GM12878 (cell line): Measurements from ENCODE around the gene TPH2. TPM values are rescaled to one million over a fixed set of nuclear protein-coding genes. Genes with fewer than 3 reads are reported as not detected.
A peak's percentile ranks its signal among the peaks of the same experiment; 100 is the strongest.

Experiments used
- ATAC-seq: fragments of 200-7000 bp; cut with Tn5 transposase; 3 replicates; pipeline ENCODE4 v1.9.1; 2020; ENCODE audit warnings: mild to moderate bottlenecking, moderate library complexity
- Bru-seq: library from RNA; stranded (reverse); fragments of 400-500 nt; gene quantifications from one replicate; lab custom pipeline; 2021; lab: Mats Ljungman, UMichigan
- BruChase-seq, 2 experiments: library from RNA; stranded (reverse); fragments of 400-500 nt; gene quantifications; one replicate each; lab custom pipeline; 2021; lab: Mats Ljungman, UMichigan
- BruUV-seq: library from RNA; stranded (reverse); fragments of 400-500 nt; replicated peaks from 2 replicates; lab custom pipeline; 2021; lab: Mats Ljungman, UMichigan
- CTCF ChIA-PET: fragments of 300-600 bp; sonication (Branson Sonifier 250); formaldehyde crosslinking; extraction: SDS; loops from one replicate; lab custom pipeline; 2021; ENCODE audit warnings: inconsistent platforms; lab: Yijun Ruan, JAX
- POLR2A ChIA-PET: fragments of 350-600 bp; formaldehyde crosslinking; extraction: SDS; loops from one replicate; lab custom pipeline; 2021; ENCODE audit warnings: inconsistent platforms; lab: Charles Lee
- RAD21 ChIA-PET: fragments of 300-600 bp; sonication (Branson Sonifier 250); formaldehyde crosslinking; loops from one replicate; lab custom pipeline; 2023; ENCODE audit warnings: antibody characterized with exemption; ENCODE audit not compliant: unreplicated experiment; lab: Charles Lee
- SMC1A ChIA-PET: fragments of 300-600 bp; sonication (Branson Sonifier 250); formaldehyde crosslinking; loops from one replicate; lab custom pipeline; 2023; ENCODE audit not compliant: unreplicated experiment, uncharacterized antibody; lab: Charles Lee
- DNase-seq: peaks from one replicate; pipeline ENCODE4 v3.0.0-alpha.2; 2011; ENCODE audit warnings: low read depth, low spot score
- FAIRE-seq: peaks from 3 replicates; lab custom pipeline; 2011; peaks lifted over from hg19 to GRCh38; lab: Jason Lieb, UNC
- H2AFZ ChIP-seq: 2 replicates; pipeline ENCODE4 v1.6.0; 2011; ENCODE audit warnings: low read depth, low read length, control low read depth; ENCODE audit not compliant: control insufficient read depth
- H3K27ac ChIP-seq: 2 replicates; pipeline ENCODE4 v1.5.1; 2011; ENCODE audit warnings: control low read depth; ENCODE audit not compliant: control insufficient read depth, insufficient read depth
- H3K27me3 ChIP-seq, 2 experiments: replicated peaks in 1 of 2; 2 replicates each; pipeline versions ENCODE4 v1.6.0 to v1.6.1; 2011; ENCODE audit warnings: low read length in 1 of 2; ENCODE audit not compliant: control insufficient read depth in 2 of 2, insufficient read depth in 2 of 2
- H3K36me3 ChIP-seq, 2 experiments: 2 replicates each; pipeline ENCODE4 v1.5.1; 2011; ENCODE audit warnings: low read length in 1 of 2; ENCODE audit not compliant: control insufficient read depth in 2 of 2, insufficient read depth in 2 of 2
- H3K4me1 ChIP-seq: 2 replicates; pipeline ENCODE4 v1.6.1; 2011; ENCODE audit warnings: mild to moderate bottlenecking, low read length, moderate library complexity, mixed read lengths; ENCODE audit not compliant: control insufficient read depth, insufficient read depth
- H3K4me2 ChIP-seq: 2 replicates; pipeline ENCODE4 v1.6.0; 2011; ENCODE audit warnings: control low read depth; ENCODE audit not compliant: control insufficient read depth, insufficient read depth
- H3K4me3 ChIP-seq: fragments of 200-600 bp; sonication (generic); 2 replicates; pipeline ENCODE4 v1.5.1; 2016
- H3K79me2 ChIP-seq: 2 replicates; pipeline ENCODE4 v1.6.0; 2011; ENCODE audit warnings: low read length; ENCODE audit not compliant: control insufficient read depth, insufficient read depth
- H3K9ac ChIP-seq: 2 replicates; pipeline ENCODE4 v1.8.0; 2011; ENCODE audit warnings: low read length, control low read depth, mixed read lengths; ENCODE audit not compliant: control insufficient read depth, insufficient read depth
- H3K9me3 ChIP-seq: replicated peaks from 3 replicates; pipeline ENCODE4 v1.5.1; 2011; ENCODE audit warnings: mild to moderate bottlenecking, low read length; ENCODE audit not compliant: control insufficient read depth, insufficient read depth
- H4K20me1 ChIP-seq: 2 replicates; pipeline ENCODE4 v1.6.0; 2011; ENCODE audit not compliant: control insufficient read depth, insufficient read depth
- BACH1 ChIP-seq: fragments of 450-650 bp; IDR thresholded peaks from 2 replicates; pipeline ENCODE4 v1.6.1; 2017; ENCODE audit warnings: mild to moderate bottlenecking, borderline replicate concordance
- BHLHE40 ChIP-seq, 2 experiments: fragments of 450-650 bp in 1 of 2; IDR thresholded peaks; 2 replicates each; pipeline ENCODE4 v1.6.1; 2011 to 2017; ENCODE audit warnings: low read depth in 2 of 2, borderline replicate concordance in 1 of 2, improper control_type of control experiment in 1 of 2, low read length in 1 of 2, mild to moderate bottlenecking in 1 of 2
- CHD2 ChIP-seq: IDR thresholded peaks from 2 replicates; pipeline ENCODE4 v1.6.1; 2011; ENCODE audit warnings: low read depth, low read length, improper control_type of control experiment, borderline replicate concordance
- EGR1 ChIP-seq, 2 experiments: IDR thresholded peaks; 1 replicate in 1 of 2; 2 replicates in 1 of 2; pipeline ENCODE4 v1.6.1; 2011 to 2012; ENCODE audit warnings: low read depth in 2 of 2, low read length in 2 of 2, borderline replicate concordance in 1 of 2, mild to moderate bottlenecking in 1 of 2, moderate library complexity in 1 of 2
- HCFC1 ChIP-seq: fragments of 150-350 bp; IDR thresholded peaks from 2 replicates; pipeline ENCODE4 v1.6.1; 2014; ENCODE audit warnings: low read length
- IRF5 ChIP-seq: fragments of 450-650 bp; IDR thresholded peaks from 2 replicates; pipeline ENCODE4 v1.6.1; 2017; ENCODE audit warnings: borderline replicate concordance
- JUND ChIP-seq: IDR thresholded peaks from 2 replicates; pipeline ENCODE4 v1.6.1; 2012; ENCODE audit warnings: low read depth, mild to moderate bottlenecking, low read length, improper control_type of control experiment, moderate library complexity
- KLF5 ChIP-seq: fragments of 450-650 bp; IDR thresholded peaks from 2 replicates; pipeline ENCODE4 v1.6.1; 2014; ENCODE audit warnings: mild to moderate bottlenecking; ENCODE audit not compliant: partially characterized antibody
- RB1 ChIP-seq: fragments of 450-650 bp; formaldehyde crosslinking; IDR thresholded peaks from 2 replicates; pipeline ENCODE4 v1.6.1; 2017; ENCODE audit warnings: mild to moderate bottlenecking, borderline replicate concordance
- SP1 ChIP-seq: IDR thresholded peaks from one replicate; pipeline ENCODE4 v1.6.1; 2011; ENCODE audit warnings: low read depth, low read length
- ZNF24 ChIP-seq: fragments of 450-650 bp; IDR thresholded peaks from 2 replicates; pipeline ENCODE4 v1.6.1; 2017; ENCODE audit warnings: antibody characterized with exemption, mild to moderate bottlenecking
- WGBS: methylation state at CpG from one replicate; pipeline ENCODE4 v1.1.6; 2016; ENCODE audit warnings: low lambda C conversion rate; ENCODE audit not compliant: insufficient replicate concordance, insufficient coverage; ENCODE audit errors: missing lambda C conversion rate; 5-methylcytosine and 5-hydroxymethylcytosine counted together
- in situ Hi-C: fragments of 300-500 bp; cut with MboI; formaldehyde crosslinking; loops from 9 replicates; pipeline ENCODE4 v1.14.3; 2018; ENCODE audit warnings: mixed read lengths
- intact Hi-C: fragments of 100-400 bp; cut with micrococcal nuclease; formaldehyde crosslinking; loops from one replicate; pipeline ENCODE4 v1.14.2; 2022; ENCODE audit not compliant: unreplicated experiment
- long read RNA-seq, 2 experiments: library from polyadenylated mRNA; unstranded; transcript quantifications; one replicate each; pipeline ENCODE4 v2.0.0, GENCODE V29; 2019 to 2020
- polyA minus RNA-seq, 3 experiments: library from RNA; depleted of rRNA, polyadenylated mRNA; stranded (reverse); fragments of >200 nt; gene quantifications; 2 replicates each; pipeline ENCODE4 v1.2.3, GENCODE V29; 2011
- polyA plus RNA-seq, 11 experiments: library from polyadenylated mRNA; depleted of rRNA in 4 of 11; unstranded in 6 of 11; stranded (reverse) in 5 of 11; fragments of >200 nt; fragmentation: Nextera tagmentation in 4 of 11; fragmentation: Illumina TruSeq in 1 of 11; extraction: Ambion mirVana in 4 of 11; extraction: Trizol in 1 of 11; gene quantifications; 1 replicate in 1 of 11; 2 replicates in 10 of 11; pipeline versions ENCODE4 v1.2.1 to v1.2.3, GENCODE V29; 2011 to 2016; ENCODE audit warnings: inconsistent platforms in 2 of 11, missing spikeins in 2 of 11, low read depth in 1 of 11
- total RNA-seq, 4 experiments: library from RNA; depleted of rRNA in 3 of 4; stranded (reverse); fragments of >200 nt in 3 of 4; fragmentation: Illumina TruSeq in 1 of 4; extraction: Trizol in 1 of 4; gene quantifications; 2 replicates each; pipeline versions ENCODE4 v1.2.1 to v1.2.3, GENCODE V29; 2013 to 2021
- TF ChIP-seq, protein P1 (sequence below): fragments of 450-650 bp; formaldehyde crosslinking; IDR thresholded peaks from 2 replicates; pipeline ENCODE4 v1.4.0; 2020; ENCODE audit warnings: mild to moderate bottlenecking, moderate library complexity
- TF ChIP-seq, protein P2 (sequence below): fragments of 450-650 bp; IDR thresholded peaks from 2 replicates; pipeline ENCODE4 v1.6.1; 2014; ENCODE audit warnings: mild to moderate bottlenecking

TPH2 gene
- total RNA-seq (2013; cell fraction: nucleolus; rRNA removed): not detected in 2 replicates
- total RNA-seq (2014; rRNA removed): not detected in 2 replicates
- not detected in 2 replicates for total RNA-seq (2014; rRNA removed; fragmentation: Illumina TruSeq; extraction: Trizol)
- not detected in 2 replicates for total RNA-seq (2021)
- polyA plus RNA-seq (2011; ENCODE audit: low read depth): not detected
- not detected in 2 replicates for polyA plus RNA-seq (2011; rRNA removed)
- polyA plus RNA-seq (2011; cell fraction: cytosol; rRNA removed): not detected in 2 replicates
- 0.18 TPM in 1 of 2 replicates, not detected in the other for polyA plus RNA-seq (2011; cell fraction: nucleus; rRNA removed)
- not detected in 2 replicates for polyA plus RNA-seq (2012)
- not detected in 2 replicates for polyA plus RNA-seq (2014; fragmentation: Illumina TruSeq; extraction: Trizol)
- polyA plus RNA-seq (2014; fragmentation: Nextera tagmentation; extraction: Ambion mirVana): not detected
- not detected in 2 replicates for polyA plus RNA-seq (2014; rRNA removed)
- not detected for polyA plus RNA-seq (2016; fragmentation: Nextera tagmentation; extraction: Ambion mirVana)
- 0.73 TPM in 1 of 2 replicates, not detected in the other for polyA minus RNA-seq (2011; rRNA and poly(A)+ RNA removed)
- not detected in 2 replicates for polyA minus RNA-seq (2011; cell fraction: cytosol; rRNA and poly(A)+ RNA removed)
- polyA minus RNA-seq (2011; cell fraction: nucleus; rRNA and poly(A)+ RNA removed): 0.24 and 0.48 TPM in 2 replicates
- percentile 5 among the genes with signal in this experiment for Bru-seq, nascent RNA
- percentile 18 among the genes with signal in this experiment for BruChase-seq, experiment 1, labeled RNA remaining after a 6-hour chase
- BruChase-seq, experiment 2, labeled RNA remaining after a 2-hour chase: percentile 30 among the genes with signal in this experiment
- long read RNA-seq, experiment 1: 0 reads
- long read RNA-seq, experiment 2, partial matches to known transcripts: 0 of 1 reads
- long read RNA-seq, experiment 2, other reads (novel, unspliced or antisense): 1 of 1 reads

- H2AFZ ChIP-seq: no peak within 1 kb of the TSS
- no peaks in the 10 kb centered on the region for H3K79me2 ChIP-seq
- intact Hi-C loops (loop anchor here (1.0 kb wide), 1 partner anchor 159 kb away; no protein-coding TSS in a partner anchor), in situ Hi-C loops (loop anchor here (5.0 kb wide), 1 partner anchor 157 kb away; no protein-coding TSS in a partner anchor)
- H3K27ac ChIP-seq: no peak within 1 kb of the TSS
- DNase-seq (no peak), ATAC-seq (peak; percentile 64), FAIRE-seq (no peak)
- ChIA-PET CTCF (interaction anchor here (0.8 to 2.1 kb wide), 4 partner anchors 10 to 159 kb away, joined by 3 to 19 read pairs (median 4); no protein-coding TSS in a partner anchor), POLR2A (no interaction called here), SMC1A (no interaction called here), RAD21 (no interaction called here)
- H4K20me1 ChIP-seq: no peaks in the 10 kb centered on the region
- H3K9ac ChIP-seq: no peak within 1 kb of the TSS
- BruUV-seq: no TSS peak
- H3K36me3 ChIP-seq: no peaks in the 10 kb centered on the region
- WGBS: 27% methylated on average over 16 of the region's 16 CpGs
- H3K4me3 ChIP-seq: no peak within 1 kb of the TSS
- H3K4me1 ChIP-seq: no peaks in the 10 kb centered on the region
- peaks cover 4% of the 10 kb centered on the region; the same call in 2 of the 3 replicates for H3K9me3 ChIP-seq
- H3K27me3 ChIP-seq: no peaks in the 10 kb centered on the region
- no peak within 1 kb of the TSS for H3K4me2 ChIP-seq
- no peak for TF ChIP-seq EGR1 (IDR thresholded peaks at IDR 0.05; ENCODE audit: borderline replicate concordance in 1 of 2, low read depth in 2 of 2, low read length in 2 of 2)
- TF ChIP-seq IRF5: no peak
- TF ChIP-seq CHD2: no peak
- TF ChIP-seq BACH1: no peak
- peak in 1 of 2 experiments; percentile 13; a peak in 1 of 4 replicates for TF ChIP-seq BHLHE40 (IDR thresholded peaks at IDR 0.05; ENCODE audit: borderline replicate concordance in 1 of 2, low read depth in 2 of 2, low read length in 1 of 2)
- TF ChIP-seq, protein P1, sequence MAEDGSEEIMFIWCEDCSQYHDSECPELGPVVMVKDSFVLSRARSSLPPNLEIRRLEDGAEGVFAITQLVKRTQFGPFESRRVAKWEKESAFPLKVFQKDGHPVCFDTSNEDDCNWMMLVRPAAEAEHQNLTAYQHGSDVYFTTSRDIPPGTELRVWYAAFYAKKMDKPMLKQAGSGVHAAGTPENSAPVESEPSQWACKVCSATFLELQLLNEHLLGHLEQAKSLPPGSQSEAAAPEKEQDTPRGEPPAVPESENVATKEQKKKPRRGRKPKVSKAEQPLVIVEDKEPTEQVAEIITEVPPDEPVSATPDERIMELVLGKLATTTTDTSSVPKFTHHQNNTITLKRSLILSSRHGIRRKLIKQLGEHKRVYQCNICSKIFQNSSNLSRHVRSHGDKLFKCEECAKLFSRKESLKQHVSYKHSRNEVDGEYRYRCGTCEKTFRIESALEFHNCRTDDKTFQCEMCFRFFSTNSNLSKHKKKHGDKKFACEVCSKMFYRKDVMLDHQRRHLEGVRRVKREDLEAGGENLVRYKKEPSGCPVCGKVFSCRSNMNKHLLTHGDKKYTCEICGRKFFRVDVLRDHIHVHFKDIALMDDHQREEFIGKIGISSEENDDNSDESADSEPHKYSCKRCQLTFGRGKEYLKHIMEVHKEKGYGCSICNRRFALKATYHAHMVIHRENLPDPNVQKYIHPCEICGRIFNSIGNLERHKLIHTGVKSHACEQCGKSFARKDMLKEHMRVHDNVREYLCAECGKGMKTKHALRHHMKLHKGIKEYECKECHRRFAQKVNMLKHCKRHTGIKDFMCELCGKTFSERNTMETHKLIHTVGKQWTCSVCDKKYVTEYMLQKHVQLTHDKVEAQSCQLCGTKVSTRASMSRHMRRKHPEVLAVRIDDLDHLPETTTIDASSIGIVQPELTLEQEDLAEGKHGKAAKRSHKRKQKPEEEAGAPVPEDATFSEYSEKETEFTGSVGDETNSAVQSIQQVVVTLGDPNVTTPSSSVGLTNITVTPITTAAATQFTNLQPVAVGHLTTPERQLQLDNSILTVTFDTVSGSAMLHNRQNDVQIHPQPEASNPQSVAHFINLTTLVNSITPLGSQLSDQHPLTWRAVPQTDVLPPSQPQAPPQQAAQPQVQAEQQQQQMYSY (CRISPR knock-in tag): no peak
- TF ChIP-seq, protein P2, sequence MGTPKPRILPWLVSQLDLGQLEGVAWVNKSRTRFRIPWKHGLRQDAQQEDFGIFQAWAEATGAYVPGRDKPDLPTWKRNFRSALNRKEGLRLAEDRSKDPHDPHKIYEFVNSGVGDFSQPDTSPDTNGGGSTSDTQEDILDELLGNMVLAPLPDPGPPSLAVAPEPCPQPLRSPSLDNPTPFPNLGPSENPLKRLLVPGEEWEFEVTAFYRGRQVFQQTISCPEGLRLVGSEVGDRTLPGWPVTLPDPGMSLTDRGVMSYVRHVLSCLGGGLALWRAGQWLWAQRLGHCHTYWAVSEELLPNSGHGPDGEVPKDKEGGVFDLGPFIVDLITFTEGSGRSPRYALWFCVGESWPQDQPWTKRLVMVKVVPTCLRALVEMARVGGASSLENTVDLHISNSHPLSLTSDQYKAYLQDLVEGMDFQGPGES: no peak
- no peak for TF ChIP-seq JUND
- no peak for TF ChIP-seq HCFC1
- TF ChIP-seq SP1: no peak
- no peak for TF ChIP-seq RB1
- TF ChIP-seq ZNF24: no peak
- TF ChIP-seq KLF5: no peak
Observed at GRCh38 chr12:71938728-71939385, at the start of gene TPH2. TSS of gene TPH2 (plus strand) at chr12:71938845. CDS start at chr12:71938987, 142 bp downstream.
